Measurements from ENCODE around the gene TMEM255B.
"Not testable (repeated sequence)": the region's sequence is repeated elsewhere in the genome, so short reads cannot be mapped to it uniquely, and the experiment has no call there.

The TMEM255B gene

GRCh38 chr13:113749507-113749906, 9.5 kb upstream of the TMEM255B start:
- no peak for DNase-seq (ENCODE audit: low read depth)

GRCh38 chr13:113749967-113750366, 9.1 kb upstream of the TMEM255B start:
- DNase-seq (ENCODE audit: low read depth): no peak

GRCh38 chr13:113750554-113751399, 8.2 kb upstream of the TMEM255B start:
- no peak for DNase-seq (ENCODE audit: low read depth)

GRCh38 chr13:113751491-113751890, 7.5 kb upstream of the TMEM255B start:
- DNase-seq (ENCODE audit: low read depth): no peak

GRCh38 chr13:113752211-113752986, 6.6 kb upstream of the TMEM255B start:
- DNase-seq (ENCODE audit: low read depth): not testable (repeated sequence)

GRCh38 chr13:113753171-113753570, 5.9 kb upstream of the TMEM255B start:
- no peak for DNase-seq (ENCODE audit: low read depth)

- no peak for DNase-seq (ENCODE audit: low read depth)
Measured at GRCh38 chr13:113754242-113754641, 4.8 kb upstream of the TMEM255B start.

GRCh38 chr13:113754691-113755090, 4.3 kb upstream of the TMEM255B start:
- DNase-seq (ENCODE audit: low read depth): no peak

- DNase-seq (ENCODE audit: low read depth): no peak
Measured at GRCh38 chr13:113756441-113757097, 2.5 kb upstream of the TMEM255B start.

GRCh38 chr13:113759525-113760137, 605 bp downstream of the TMEM255B start:
- no peak for DNase-seq (ENCODE audit: low read depth)

- no peak for DNase-seq (ENCODE audit: low read depth)
Measured at GRCh38 chr13:113761136-113761535, 2.1 kb downstream of the TMEM255B start.

- no peak for DNase-seq (ENCODE audit: low read depth)
Measured at GRCh38 chr13:113762075-113762474, 3.0 kb downstream of the TMEM255B start.

- DNase-seq (ENCODE audit: low read depth): no peak
Measured at GRCh38 chr13:113762538-113762937, 3.5 kb downstream of the TMEM255B start.

- no peak for DNase-seq (ENCODE audit: low read depth)
Measured at GRCh38 chr13:113763254-113763653, 4.2 kb downstream of the TMEM255B start.

GRCh38 chr13:113763961-113764792, 5.2 kb downstream of the TMEM255B start:
- no peak for DNase-seq (ENCODE audit: low read depth)

- DNase-seq (ENCODE audit: low read depth): no peak
Measured at GRCh38 chr13:113764793-113765563, 6.0 kb downstream of the TMEM255B start.

GRCh38 chr13:113765564-113765910, 6.5 kb downstream of the TMEM255B start:
- DNase-seq (ENCODE audit: low read depth): no peak

- no peak for DNase-seq (ENCODE audit: low read depth)
Measured at GRCh38 chr13:113766035-113766800, 7.2 kb downstream of the TMEM255B start.

- DNase-seq (ENCODE audit: low read depth): no peak
Measured at GRCh38 chr13:113767366-113767765, 8.3 kb downstream of the TMEM255B start.

All from activated T-helper 9 cell treated with anti-CD3 and anti-CD28 coated beads, Interleukin-2, amount 50 U/mL, for 16 hours (primary cell).